GM18858 (cell line): ENCODE results near the gene STUB1.

Experiments
- ATAC-seq: cut with Tn5 transposase; IDR thresholded peaks from one replicate; pipeline ENCODE4 v1.9.1; 2021; ENCODE audit not compliant: unreplicated experiment

STUB1 gene

DNA sequence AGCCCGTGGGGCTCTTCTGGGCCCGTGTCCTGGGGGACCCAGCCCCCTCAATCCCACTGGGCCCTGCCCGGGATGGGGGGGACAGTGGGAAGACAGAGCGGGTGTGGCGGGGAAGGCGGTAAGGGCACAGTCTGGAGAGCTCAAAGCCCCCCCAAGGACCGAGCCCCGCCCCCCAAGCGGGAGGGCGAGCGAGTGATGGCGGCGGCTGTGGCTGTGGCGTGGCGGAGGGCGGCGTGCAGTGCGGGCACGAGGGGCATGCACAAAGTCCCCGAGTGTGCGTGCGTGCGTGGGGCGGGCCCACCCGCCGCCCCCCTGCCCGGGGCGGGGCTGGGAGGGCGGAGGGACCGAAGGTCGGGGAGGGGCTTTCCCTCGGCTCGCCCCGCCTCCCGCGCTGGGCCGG lies 13.6 kb downstream of the STUB1 start:
- no peak for ATAC-seq

DNA sequence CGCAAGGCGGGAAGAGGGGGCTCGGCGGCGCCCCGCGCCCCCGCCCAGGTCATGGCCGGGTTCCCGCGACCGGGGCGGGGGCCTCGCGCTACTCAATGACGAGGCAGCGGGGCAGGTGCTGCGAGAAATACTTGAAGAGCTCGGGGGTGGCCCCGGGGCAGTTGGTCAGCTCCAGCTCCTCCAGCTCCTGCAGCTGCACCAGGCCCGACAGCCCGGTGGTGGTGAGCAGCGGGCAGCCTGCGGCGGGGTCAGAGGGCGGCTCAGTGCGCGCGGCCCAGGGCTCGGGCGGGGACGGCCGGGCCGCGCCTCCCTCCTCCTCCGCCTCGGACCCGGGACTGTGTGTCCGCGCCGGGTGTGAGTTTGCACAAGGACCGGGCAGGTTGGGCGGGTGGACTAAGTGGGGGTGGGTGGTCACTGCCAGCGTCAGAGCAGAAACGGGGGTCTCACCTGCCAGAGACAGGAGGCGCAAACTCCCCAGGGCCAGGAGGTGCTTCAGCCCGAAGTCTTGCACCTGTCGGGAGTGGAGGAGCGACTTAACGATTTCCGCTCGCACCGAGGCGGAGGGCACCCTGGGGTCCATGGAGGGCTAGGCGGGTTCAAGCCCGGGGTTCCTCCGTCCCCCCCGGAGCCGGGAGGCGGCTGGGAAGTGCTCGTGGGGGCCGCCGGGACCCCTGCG lies 14.1 kb downstream of the STUB1 start:
- no peak for ATAC-seq

DNA sequence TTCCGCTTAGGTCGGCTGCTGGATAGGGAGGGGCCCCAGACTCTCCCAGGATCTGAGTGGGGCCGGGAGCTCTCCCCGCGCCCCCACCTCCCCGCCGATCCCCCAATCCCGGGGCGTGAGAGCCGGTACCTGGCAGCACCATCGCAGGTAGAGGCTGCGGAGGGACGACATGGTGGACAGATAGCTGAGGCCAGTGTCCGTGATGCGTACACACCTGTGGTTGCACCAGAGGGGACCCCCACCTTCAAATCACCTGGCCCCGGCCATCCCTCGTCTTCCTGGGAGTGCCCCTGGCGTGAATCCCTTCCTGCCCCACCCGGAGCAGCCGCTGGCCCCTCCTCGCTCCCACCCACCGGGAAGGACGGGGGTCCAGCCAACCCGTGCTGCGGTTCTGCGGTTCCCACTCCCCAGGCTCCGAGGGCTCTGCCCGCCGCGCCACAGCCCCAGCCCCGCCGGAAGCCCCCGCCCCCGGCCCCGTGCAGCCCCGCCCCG lies 14.7 kb downstream of the STUB1 start:
- ATAC-seq, result no peak

DNA sequence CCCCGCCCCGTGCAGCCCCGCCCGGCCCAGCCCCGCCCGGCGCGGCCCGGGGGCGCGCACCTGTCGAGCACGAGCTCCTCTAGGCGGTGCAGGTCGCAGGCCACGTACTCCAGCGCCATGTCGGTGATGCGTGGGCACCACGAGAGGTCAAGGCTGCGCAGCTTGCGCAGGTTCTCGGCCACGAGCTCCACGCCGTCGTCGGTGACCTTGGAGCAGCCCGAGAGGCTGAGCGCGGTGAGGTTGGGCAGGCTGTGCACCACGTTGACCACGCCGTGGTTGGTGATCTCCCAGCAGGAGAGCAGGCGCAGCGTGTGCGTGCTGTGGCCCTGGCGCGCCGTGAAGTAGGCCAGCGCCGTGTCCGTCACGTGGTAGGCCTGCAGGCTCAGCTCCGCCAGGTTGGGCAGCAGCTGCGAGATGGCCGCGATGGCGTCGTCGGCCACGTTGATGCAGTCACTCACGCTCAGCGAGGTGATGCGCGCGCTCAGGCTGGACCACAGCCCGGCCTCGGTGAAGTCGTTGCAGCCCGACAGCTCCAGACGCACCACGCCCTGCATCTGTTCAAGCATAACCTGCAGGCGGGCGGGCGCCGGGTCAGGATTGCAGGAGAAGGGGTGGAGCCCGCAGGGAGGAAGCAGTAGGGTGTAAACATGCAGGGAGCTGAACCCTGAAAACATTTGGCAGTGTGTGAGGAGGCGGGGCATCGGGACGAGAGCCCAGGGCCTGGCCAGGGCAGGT lies 15.3 kb downstream of the STUB1 start:
- no peak for ATAC-seq

DNA sequence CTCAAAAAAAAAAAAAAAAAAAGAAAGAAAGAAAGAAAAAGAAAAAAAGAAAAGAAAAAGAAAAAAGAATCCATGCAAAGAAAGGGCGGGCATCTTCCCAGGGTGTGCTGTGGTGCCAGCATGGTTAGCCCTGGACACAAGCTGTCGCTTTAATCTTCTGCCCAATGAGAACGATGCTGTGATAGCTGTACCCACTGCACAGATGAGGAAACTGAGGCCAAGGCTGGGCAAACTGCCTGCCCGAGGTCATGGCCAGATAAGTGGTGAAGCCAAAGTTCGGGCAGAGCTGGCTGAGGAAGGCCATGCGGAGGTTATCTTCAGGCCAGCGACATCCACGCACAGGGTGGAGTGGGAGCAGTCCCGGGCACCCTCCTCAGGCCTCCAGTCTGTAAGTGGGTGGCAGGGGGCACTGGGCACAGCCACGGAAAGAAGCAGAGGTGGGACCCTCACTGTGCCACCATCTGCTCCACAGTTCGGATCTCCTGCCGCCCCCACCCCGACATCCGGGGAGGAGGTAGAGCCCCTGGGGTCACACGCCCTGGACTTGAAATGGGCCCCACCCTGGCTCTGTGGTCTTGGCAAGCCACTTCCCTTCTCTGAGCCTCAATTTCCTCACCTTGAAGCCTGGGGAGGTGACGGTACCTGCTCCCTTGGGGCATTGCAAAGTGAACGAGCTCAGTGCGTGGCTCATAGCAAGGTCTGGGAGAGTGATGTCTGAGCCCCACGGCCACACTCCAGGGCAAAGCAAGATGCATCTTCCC lies 18.9 kb downstream of the STUB1 start:
- no peak for ATAC-seq

DNA sequence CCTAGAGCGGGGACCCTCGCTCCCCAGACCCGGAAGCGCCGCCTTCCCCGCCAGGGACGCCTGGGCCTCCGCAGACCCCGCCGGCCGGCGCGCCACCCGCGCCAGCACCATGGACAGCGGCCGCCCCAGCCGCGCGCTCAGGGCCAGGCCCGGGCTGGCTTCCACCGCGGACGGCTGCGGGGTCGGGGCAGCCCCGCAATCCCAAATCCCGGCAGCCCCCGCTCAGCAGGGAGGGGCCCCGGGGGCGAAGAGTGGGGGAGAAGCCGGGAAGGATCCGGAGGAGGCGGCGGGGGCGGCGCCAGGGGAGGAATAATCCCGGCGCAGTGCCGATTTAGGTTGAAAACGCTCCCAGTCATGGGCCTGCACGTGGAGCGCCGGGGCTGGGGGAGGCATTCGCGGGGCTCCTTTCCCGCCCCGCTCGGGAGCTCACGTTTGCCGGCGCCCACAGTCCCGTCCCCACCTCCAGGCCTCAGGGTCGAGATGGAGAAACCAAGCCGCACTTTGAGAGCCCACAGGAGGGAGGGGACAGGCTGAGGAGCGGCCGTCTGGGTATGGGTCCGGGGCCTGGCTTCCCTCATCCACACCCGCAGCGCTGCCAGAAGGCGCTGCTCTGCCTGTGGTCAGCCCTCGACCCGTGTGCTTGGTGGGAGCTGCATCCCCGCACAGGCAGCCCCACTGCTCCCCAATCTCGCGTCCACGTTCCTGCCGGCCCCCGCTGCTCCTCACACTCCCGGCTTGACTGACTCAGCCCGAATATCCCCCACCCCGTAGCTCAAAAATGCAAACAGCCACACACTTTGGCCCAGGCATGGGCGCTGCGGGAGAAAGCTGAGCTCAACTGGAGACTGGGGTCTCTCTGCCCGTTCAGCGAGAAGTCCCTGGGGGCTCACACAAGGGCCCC lies 20.7 kb downstream of the STUB1 start:
- ATAC-seq, result no peak

DNA sequence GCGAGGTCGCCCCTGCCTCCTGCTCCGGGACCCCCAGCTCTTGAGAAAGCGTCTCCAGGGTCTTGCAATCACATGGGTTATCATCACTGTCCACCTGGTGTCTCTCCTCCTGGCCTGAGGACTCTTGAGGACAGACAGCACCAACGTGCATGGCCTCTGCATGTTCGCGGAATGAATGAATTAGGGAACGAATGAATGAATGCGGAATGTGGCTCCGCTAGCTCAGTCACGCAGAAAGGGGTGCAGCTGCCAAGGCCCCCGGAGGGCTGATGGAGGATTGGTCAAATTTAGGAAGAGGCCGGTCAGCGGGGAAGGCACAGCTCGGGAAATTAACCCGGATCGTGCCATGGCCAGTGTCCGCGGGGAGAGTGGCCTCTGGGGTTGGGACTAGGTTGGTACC lies 22.1 kb downstream of the STUB1 start:
- no peak for ATAC-seq

DNA sequence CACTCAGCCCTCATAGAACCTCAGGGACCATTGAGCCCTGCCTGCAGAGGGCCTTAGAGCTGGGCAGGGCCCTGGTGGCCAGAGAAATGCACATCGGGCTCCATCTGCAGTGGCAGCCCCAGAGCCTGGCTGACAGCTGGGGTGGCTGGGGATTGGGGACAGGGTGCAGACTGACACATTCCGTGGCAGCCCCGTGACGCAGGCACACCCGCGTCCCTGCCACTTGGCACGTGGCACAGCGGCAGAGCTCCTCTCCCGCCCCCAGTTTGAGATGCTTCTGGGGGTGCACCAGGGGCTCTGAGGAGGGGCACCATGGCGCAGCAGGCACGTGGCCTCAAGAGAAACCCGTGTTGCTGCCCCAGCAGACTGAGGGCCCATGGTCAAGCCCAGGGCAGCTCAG lies 23.2 kb downstream of the STUB1 start:
- no peak for ATAC-seq

DNA sequence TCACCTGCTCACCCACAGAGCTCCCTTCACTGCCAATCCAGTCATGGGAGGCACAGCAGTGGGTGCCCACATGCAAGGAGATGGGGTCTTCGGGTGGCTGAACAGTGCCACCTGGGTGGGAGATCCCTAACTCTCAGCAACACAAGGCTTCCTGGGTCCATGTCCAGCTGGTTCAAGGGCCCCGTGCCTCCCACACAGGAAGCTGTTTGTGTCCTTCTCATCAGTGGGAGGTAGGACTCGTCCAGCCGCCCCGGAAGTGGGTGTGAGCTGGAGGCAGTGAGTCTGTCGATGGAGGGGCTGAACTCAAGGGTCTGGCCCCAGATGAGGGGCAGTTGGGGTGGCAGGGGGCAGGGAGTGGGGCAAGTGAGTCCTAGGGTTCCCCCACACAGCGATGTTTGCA lies 23.8 kb downstream of the STUB1 start:
- ATAC-seq, result no peak

DNA sequence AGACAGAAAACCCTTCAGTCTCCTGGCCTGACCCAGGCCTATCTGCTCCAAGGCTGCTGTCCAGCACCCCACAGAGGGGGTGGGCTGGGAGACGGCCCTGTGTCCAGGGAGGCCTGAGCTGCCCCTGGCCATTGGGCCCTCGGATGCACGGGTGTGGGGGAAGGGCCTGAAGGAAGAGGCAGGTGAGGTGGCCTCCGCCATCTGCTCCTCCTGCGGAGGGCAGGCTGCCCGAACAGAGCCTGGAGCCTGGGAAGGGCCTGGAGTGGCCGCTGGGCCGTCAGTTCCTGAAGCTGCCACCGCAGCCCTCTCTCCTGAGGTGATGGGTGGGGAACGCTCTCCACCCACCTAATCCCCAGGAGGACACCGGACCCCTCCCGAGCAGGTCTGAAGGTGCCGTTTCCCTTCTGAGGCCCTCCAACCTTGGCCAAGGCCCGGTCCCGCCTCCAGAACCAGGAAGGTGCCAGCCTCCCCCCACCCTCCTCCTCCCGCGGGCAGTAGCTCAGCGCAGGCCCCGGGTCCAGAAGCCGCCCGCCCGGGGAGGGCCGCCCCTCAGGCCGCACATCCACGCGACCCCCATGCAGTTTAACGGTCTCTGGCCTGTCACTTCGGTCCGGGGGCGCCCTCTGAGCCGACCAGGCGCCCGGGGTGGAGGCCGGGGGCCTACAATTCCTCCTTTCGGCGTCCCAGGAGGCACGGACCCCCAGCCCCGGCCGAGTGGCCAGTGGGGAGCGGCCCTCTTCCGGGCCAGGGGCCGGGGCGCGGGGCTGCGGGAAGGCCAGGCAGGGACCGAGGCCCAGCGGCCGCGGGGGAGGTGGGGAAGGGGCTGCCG lies 24.6 kb downstream of the STUB1 start:
- ATAC-seq, result no peak

DNA sequence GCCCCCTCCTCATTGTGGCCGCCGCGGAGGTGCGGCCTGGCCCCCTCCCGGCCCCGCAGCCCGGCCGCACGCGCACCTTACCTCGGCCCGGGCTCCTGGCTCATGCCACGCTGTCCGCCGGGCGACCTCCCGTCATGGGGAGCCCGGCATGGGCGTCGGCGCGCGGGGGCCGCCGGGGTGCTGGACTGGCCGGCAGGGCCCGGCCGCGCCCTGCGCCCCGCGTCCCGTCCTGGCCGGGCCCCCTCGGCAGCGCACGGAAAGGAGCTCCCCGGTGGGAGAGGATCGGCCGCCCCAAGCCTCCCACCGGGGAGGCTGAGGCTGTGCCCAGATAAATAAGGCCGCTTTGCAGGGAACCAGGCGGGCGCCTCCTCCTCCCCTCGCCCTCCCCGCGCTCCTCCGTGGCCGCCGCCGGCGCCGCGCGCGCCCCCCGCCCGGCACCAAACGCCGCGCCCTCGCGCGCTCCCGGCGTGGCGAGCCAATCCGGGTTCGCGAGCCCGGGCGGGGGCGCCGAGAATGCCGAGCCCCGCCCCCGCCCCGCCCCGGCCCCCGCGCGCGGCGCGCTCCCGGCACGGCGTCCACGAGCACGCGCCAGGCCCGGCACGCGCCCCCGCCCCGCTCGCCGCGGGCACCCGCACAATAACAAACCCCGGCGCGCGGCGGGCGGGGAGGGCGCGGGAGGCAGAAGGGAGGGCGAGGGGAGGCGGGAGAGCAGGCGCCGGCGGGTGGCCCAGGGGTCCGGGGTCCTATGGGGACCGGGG lies 25.4 kb downstream of the STUB1 start, which contains the start of gene FBXL16:
Gene FBXL16, minus strand, starts transcription at position 371 of the 758 bp plus-strand sequence. CDS start 8,396 bp downstream, outside the sequence.
- no peak for ATAC-seq

DNA sequence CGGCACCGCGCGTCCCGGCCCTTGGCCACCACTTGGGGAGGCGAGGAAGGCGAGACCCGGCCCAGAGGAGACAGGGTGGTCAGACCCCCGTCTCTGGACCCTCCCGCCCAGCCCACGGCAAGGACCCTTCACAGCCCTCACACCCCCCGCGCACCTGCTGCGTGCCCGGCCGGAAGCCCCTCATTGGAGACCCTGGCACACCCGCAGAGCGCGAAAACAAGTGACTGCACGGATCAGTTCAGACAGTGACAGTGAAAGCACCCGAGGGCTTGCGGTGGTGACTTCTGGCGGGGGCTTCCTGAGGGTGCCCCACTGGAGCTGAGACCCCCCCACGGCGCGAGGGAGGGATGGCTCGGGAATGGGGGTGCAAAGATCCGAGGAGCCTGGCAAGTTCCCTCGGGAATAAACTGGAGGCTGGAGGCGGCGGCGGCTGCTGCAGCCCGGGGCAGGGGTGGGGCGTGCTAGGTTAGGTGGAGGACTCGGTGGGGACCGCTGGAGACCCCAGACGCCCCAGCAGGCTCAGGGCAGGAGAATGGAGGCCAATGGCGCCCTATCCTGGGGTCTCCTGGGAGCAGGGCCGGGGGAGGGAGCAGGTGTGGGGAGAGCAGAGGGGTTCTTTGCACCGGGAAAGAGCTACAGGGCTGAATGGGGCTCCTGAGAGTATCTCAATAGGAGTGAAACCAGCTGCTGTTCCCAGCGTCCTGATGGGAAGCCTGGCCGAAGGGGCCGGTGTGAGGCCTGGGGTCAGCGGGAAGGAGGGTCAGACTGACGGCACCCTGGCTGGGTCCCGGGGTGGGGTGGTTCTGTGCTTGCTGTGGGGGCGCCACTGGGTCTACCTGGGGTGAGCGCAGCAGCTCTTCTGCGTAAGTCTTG lies 26.2 kb downstream of the STUB1 start:
- ATAC-seq, result no peak

DNA sequence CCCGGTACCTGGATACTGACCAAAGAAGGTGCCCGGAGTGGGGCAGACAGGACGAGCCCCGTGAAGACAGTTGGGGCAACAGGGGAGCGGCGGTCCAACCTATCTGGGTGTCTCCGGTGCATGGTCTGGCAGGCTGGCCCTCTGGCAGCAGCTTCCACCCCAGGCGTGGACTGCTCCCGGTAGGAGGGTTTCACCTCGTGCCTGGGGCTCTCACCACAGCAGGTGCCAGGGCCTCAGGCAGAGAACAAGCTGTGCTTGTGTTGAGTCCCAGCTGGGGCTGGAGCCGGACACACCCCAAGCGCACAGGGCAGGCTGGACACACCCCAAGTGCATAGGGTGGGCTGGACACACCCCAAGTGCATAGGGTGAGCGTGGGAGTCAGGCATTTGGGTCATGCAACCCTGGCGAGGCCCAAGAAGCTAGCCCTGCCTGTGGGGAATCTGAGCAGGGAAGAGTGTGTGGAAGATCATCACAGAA lies 26.9 kb downstream of the STUB1 start:
- ATAC-seq, result no peak

DNA sequence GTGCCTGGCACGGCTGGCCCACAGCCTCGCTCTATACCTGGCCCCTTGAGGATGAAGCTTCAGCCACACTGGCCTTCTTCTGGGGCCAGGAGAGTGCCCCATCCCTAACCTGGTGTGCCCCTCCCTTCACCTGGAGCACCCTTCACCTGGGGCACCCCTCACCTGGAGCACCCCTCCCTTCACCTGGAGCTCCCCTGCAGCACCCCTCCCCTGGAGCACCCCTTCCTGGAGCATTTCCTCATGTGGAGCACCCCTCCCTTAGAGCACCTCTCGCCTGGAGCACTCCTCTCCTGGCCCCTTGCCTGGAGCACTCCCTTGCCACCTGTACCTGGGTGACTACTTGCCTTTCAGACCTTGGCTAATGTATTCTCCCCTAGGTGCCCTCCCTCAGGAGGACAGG lies 27.8 kb downstream of the STUB1 start:
- no peak for ATAC-seq

DNA sequence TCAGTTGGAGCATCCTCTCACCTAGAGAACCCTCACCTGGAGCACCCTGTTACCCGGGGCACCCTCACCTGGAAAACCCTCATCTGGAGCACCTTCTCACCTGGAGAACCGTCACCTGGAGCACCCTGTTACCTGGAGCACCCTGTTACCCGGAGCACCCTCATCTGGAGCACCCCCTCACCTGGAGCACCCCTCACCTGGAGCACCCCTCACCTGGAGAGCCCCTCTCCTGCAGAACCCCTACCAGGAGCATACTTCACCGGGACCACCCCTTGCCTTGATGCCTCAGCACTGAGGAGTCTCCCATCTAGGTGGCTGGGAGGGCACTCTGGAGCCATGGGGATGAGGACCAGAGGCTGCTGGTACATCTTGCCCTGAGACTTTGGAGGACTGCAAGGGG lies 28.7 kb downstream of the STUB1 start:
- ATAC-seq, result no peak

DNA sequence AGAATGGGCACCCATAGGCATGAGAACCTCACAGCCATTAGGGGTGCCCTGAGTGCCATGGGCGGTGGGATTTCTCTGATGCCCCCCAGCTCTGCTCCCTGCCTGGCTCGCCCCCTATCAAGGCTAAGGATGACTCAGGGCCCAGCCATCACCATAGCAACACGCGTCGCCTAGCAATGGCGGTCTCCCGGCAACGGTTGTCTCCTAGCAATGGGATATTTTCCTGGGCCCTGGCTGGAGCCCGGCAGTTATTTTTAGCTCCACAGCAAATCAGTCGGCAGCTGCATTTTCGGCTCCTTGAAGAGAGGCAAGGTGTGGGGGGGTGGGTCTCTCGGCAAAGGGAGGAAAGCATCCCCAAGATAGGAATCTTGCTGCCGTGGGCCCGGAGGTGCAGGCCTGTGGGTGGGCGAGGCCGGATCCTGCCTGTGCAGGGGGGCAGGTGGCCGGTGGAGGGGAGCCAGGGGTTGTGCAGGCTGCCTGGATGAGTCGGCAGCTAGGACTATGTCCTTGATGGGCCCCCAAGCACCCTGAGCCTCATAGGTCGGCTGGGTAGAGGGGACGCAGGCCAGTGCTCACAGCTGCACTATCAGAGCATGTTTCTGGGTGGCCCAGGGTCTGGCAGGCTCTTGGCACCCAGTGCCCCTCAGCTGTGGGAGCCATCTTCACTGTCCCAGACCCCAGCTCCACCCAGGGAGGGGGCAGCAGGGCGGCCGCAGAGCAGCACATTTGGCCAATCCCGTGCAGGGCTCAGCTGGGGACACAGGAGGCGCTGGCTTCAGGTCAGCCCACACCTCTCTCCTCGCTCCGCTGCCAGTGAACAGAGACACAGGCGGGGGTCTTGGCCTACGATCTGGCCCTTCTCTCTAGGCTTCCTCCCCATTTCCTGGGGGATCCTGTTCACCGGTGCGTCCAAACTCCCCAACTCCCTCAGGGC lies 29.6 kb downstream of the STUB1 start:
- ATAC-seq, result no peak

DNA sequence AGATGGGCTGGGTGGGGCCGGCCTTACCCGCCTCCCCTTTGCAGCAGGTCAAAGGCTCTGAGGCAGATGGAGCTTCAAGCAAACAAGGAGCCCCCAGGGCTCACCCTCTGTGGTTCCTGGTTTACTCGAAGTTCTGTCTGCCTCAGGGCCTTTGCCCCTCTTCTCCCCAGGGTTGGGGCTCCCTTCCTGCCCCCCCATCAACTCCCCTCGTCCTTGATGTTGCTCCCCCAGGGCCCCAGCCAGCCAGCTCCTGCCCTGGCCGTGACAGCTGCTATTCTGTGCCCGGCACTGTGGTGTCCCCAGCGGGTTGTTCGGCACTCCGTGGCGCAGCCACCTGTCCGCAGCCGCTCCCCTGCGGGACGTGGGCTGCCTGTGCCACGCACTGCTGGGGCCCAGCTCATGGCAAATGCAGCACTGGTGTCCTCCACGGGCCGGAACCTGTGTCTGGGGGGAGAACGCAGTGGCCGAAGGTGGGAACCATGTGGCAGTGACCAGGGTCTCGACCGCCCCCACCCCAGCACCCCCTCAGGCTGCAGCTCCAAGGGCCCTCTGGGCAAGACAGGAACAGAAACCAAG lies 30.4 kb downstream of the STUB1 start:
- ATAC-seq, result no peak
